Islet precursor cell (in vitro differentiated cells): ENCODE measurements around the gene MRGPRF.

Experiments used
- DNase-seq: peaks from one replicate; pipeline ENCODE4 v3.0.0-alpha.2; 2018

The MRGPRF gene

GRCh38 chr11:69050592-69051380 is 37.7 kb upstream of the MRGPRF start:
- DNase-seq, result no peak

DNA sequence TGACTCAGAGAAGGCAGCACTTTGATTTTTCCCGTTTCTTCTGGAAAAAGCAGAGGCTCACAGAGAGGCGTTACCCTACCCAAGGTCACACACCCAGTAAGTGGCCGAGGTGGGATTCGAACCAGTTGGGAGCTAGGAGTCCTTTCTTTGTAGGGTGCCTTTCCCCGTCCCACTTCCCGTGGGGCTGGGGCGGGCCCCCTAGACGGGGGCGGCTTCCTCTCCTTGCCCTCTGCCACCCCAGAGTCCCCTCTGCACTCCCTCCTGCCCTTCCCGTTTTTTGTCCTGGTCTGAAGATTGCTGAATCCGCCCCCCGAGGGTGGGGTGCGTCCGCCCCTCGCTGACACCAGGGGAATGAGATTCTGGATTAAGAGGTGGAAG is 36.4 kb upstream of the MRGPRF start:
- DNase-seq, result no peak

DNA sequence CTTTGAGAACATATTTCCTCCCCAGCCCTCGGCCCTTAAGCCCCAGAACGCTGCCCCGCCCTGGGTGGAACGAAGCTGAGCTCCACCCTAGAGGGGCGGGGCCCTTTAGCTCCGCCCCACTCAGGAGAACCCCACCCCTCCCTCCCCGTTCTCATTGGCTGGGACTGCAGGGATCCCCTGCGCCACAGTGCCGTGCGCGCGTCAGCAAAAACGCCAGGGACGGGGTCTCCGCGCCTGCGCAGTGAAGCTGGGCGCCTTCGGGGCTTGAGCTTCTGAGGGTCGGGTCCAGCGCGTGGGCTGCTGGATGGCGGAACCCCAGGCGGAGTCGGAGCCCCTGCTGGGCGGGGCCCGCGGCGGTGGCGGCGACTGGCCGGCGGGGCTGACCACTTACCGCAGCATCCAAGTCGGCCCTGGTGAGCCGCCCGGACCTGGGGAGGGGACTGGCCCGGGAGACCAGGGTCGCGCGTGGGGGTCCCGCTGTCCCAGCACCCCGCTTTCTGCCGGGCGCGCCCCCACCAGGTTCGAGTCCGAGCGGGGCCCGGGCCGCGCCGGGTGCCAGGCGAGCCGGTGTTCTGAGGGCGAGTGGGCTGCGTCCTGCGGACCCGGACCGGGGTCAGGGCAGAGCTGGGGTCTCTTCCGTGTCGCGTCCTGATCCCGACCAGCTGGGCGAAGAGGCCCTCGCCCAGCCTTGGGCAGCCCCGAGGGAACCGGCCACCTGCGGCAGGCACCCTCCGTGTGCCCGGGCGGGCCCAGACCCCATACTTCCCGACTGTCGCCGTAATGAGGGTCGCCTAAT is 35.8 kb upstream of the MRGPRF start, which contains the start of gene TPCN2:
TSS of gene TPCN2 (plus strand) at position 239 of the 796 bp plus-strand sequence. CDS start at position 305, 66 bp downstream.
- peak; percentile 98 for DNase-seq

DNA sequence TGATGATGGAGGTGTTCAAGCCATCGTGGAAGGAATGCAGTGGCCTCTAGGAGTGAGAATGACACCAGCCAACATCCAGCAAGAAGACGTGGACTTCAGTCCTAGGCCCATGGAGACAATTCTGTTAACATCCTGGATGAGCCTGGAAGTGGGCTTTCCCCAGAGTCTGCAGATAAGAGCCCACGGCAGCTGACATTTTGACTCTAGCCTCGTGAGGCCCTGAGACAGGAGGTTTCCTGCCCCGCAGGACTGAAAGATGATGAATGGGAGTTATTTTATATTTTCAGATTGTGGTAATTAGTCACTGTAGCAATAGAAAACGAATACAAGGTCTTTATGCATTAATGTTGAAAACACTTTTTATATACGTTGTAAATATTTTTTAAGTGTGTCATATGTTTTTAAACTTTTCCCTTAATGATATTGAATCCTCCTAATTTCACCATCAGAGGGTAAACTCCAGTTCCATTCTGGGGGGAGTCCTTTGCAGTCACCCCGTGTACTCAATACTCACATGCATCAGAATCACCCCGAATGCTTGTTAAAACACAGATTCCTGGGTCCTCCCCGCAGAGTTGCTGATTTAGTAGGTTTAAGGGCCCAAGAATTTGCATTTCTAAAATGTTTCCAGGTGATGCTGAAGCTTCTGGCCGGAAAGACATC is 35.1 kb upstream of the MRGPRF start:
- no peak for DNase-seq

DNA sequence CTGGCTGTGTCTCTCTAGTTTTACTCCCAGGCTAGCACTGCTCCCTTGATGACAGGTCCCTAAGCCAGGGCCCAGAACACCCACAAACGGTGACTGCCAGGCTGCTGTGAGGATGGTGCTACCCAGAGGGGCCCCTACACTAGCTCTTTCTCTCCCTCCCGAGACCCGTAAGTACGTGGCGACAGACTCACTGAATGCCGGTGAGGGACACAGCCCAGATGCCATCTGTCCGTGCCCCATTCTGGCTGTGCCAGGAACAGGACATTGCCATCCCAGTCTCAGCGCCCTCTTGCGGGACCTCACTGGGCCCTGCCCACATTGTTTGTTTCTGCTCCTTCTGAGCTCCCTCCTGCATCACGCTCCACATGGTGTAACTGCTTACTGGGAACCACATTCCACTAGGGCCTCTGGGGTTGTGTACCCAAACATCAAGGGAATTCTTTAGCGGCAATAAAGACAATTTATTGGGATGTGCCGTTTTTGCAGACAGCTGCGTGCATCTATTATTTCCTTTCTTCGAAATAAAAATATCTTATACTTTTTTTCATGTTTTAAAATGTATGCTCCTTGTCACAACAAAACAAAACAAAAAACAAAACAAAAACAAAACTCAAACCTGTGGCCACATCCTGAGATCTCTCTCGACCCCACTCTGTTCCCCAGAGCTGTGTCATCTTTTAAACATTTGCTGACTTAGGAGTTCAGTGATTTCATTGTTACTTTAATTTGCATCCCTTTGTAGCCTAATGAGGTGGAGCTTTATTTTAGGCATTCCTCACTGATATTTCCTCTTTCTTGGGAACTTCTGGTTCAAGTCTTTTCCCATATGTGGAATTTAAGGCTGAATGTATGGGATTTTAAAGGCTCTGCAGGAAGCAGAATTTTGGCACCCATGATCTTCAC is 31.3 kb upstream of the MRGPRF start:
- DNase-seq, result peak; percentile 91

DNA sequence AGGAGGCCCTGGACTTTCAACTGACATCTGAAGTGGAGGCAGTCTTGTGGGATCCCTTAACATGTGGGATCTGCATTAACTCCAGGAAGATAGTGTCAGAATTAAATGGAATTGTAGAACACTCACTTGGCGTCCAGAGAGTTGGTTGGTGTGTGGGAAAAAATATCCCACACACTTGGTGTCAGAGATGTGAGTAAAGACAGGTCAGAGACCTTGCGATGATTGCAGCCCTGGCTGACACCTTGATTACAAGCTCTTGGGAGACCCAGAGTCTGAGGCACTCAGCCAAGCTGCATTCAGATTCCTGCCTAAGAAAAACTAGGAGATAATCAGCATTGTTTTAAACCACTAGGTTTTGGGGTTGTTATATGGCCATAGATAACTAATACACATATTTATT is 28.5 kb upstream of the MRGPRF start:
- DNase-seq, result no peak

- DNase-seq, result no peak
Measured at GRCh38 chr11:69040581-69041260, 27.7 kb upstream of the MRGPRF start.

- DNase-seq, result no peak
Measured at GRCh38 chr11:69040051-69040450, 27.0 kb upstream of the MRGPRF start.

DNA sequence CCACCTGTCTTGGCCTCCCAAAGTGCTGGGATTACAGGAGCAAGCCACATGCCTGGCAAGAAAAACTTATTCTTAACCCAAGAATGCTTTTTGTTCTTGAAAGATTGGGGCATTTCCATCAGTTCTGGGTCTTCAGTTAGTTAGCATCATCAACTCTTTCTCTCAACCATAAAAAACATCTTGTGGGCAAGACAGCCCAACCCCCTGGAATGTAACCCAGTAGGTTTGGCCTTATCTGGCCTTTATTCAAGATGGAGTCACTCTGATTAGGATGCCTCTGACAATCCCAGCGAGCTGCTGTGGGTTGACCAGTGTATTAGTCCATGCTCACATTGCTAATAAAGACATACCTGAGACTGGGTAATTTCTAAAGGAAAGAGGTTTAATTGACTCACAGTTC is 26.5 kb upstream of the MRGPRF start:
- DNase-seq, result no peak

- no peak for DNase-seq
Measured at GRCh38 chr11:69037544-69037943, 24.5 kb upstream of the MRGPRF start.

- DNase-seq, result no peak
Measured at GRCh38 chr11:69037074-69037473, 24.0 kb upstream of the MRGPRF start.

GRCh38 chr11:69035946-69036340 is 22.9 kb upstream of the MRGPRF start:
- no peak for DNase-seq

DNA sequence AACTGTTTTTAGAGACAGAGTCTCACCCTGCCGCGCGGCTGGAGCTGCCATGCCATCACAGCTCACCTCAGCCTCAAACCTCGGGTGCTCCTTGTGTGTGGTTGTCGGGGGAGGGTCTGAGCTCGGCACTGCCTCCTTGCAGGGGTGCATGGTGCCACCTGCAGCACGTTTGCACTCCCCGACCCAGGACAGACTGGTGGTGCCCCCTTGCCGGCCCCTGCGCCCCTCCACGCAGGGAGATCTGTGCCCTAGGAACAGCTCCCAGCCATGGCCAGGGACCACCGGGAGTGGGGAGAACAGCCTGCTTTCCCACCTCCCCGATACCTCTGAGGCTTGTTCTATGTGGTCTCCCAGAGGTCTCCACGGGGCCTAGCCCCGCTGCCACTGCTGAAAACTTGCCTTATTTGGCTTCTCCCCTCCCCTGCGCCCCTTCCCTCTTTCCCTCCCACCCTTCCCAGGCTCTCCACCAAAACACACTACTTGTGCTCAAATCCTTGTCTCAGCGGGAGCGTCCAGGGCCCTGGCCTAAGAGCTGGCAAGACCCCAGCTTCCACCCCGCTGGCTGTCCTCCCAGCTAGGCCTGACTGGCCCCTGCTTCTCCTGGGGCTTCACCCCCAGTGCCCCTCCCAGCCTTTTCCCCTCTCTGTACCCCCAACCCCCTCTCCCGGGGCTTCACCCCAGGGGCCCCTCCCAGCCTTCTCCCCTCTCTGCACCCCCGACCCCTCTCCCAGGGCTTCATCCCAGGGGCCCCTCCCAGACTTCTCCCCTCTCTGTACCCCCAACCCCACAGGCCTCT is 22.3 kb upstream of the MRGPRF start:
- no peak for DNase-seq

GRCh38 chr11:69034123-69034867 is 21.2 kb upstream of the MRGPRF start:
- no peak for DNase-seq

DNA sequence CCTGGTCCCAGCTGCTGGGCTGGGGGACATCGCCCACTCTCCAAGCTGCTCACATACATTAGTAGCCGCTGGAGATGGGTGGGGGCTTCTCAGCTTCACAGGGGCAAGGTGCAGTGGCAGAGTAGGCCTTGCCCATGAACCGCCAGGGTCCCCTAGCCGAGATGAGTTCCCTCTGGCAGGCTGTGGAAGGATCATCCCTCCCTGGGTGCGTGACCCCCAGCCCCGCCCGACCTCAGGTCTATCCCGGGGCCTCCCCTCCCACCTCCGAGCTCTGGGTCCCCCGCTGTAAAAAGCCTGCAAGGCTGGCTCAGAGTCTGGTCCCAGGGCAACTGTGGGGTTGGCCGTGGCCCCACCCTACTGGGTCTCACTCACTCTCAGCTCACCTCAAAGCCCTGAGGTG is 20.4 kb upstream of the MRGPRF start:
- DNase-seq, result no peak

- DNase-seq, result no peak
Measured at GRCh38 chr11:69032833-69033232, 19.8 kb upstream of the MRGPRF start.

DNA sequence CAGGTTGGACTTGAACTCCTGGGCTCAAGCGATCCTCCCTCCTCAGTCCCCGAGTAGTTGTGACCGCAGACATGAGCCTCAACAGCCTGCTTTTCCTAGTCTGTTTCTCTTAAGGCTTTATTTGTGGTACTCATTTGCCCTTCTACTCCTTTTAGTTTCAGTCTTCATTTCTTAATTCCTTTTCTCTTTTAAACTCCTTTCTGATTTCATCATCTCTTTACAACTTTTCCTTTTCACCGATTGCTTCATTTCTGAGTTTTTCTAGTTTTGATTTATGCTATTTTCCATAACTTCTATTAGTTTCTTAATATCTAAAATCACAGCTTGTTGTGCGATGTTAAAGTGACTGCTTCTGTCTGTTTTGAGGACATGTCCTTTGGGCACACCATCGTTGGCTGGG is 17.3 kb upstream of the MRGPRF start:
- DNase-seq, result no peak

DNA sequence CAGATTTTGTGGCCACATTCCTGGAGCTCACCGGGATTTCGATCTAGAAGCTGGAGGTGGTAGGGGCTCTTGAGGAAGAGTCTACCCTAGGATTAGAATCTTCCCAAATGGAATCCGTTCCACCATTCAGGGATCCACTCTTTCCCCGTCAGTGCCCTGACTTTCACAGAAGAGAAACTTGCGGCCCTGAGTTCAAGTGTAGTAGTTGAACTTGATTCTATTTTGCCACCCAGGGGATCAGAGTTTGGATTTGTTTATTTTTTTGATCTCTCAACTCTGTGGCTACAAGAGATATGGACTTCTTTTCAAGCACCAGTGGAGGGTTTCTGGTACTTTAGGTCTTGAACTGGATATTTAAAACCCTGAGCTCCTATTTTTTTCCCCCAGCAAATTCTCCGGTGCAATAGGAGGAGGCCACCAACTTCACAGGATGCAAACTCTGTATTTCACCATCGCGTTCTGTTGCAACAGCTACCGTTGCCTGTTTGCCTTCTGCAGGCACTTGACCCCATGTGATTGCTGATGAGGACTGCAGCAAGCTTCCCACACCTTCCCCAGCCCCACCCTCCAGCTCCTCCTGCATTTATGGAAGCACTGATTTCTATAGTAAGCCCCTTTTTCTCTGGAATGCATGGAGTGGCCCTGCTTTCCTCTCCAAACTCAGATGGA is 14.8 kb upstream of the MRGPRF start:
- DNase-seq, result no peak

DNA sequence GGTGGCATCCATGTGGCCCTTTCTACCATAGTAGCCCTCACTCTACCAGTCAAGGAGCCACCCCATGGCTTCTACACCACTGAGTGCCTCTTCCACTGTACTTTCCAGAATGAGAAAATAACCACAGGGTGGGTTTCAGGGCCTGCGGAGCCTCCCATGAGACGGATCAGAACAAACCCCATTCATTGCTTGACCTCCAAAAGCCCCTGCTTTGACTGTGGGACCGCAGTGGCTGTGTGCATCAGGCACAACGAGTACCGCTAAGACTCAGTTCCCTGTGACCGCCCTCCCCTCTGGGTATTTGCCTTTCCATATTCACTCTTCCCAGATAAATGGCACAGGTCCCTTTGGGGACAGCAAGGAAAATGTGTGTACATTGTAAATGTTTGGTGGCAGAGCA is 11.5 kb upstream of the MRGPRF start:
- DNase-seq, result no peak

DNA sequence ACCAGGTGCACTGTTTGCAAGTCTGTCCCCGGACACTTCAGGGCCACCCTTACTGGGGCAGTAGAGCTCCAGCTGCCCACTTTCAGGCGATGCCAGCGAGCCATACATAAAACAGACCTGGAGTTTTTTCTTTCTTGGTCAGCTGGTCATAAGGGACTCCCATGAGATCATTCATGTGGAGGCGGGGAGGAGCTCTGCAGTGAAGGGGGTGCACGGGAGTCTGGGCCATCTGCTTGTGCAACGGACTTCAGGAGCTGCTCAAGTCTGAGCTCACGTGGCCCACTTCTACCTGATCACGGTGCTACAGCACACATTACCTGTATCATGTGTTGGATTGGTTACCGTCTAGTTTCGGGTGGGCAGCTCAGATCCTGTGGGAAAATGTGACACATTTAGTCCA is 9.2 kb upstream of the MRGPRF start:
- DNase-seq, result no peak
